CD4-positive, alpha-beta T cell treated with Interleukin-17A for 1 hour (primary cell): ENCODE measurements around the gene SLC8B1.

Source experiments
- DNase-seq: peaks from one replicate; pipeline ENCODE4 v3.0.0-alpha.2; 2020

The SLC8B1 gene

DNA sequence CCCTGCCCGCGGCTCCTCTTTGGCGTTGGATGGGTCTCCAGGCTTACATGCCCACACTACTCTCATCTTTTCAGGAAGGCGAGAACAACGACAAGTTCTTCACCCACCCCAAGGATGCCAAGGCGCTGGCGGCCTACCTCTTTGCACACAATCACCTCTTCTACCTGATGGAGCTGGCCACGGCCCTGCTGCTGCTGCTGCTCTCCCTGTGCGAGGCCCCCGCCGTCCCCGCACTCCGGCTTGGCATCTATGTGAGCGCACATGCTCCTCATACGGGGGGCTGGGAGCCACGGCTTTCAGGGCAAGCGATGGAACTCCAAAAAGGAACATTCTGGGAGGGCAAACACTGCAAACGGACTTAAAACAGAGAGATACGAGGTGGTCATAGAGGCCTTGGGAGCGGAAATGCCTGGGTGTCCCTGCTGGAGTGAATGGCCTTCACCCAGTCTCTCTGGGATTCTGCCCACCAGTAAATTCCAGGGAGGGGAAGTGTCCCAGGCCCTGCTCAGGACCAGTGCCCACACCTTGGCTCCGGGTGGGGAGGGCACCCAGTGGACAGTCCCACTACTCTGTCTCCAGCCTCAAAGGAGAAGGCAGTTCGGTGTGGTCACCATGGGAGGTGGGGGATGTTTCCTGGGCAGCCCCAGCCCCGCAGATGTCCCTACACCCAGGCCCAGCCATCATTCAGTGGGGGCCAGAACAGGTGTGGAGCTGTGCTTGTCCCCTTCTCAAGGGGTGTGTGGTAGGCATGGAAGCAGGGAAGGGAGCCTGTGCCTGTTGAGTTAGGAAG, 68.6 kb downstream of the SLC8B1 start:
- no peak for DNase-seq

DNA sequence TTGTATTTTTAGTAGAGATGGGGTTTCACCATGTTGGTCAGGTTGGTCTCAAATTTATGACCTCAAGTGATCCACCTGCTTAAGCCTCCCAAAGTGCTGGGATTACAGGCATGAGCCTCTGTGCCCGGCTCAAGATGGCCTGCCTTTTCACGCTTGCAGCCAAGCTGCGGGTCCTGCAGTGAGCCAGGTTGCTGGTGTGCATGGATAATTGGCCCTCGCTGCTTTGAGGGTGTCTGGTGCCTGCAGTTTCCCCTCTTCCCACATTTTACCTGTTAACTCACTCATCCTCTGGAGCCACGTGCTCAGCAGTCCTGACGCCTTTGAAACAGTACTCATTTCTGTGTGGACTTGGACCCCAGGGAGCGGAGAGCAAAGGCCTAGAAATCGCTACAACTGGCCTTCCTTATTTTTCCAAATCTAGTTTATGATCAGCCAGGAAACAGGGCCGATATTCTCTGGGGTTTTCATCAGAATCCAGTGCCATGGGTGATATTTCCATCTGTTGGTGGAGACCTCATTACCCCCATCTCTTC, 71.4 kb downstream of the SLC8B1 start:
- DNase-seq = no peak

DNA sequence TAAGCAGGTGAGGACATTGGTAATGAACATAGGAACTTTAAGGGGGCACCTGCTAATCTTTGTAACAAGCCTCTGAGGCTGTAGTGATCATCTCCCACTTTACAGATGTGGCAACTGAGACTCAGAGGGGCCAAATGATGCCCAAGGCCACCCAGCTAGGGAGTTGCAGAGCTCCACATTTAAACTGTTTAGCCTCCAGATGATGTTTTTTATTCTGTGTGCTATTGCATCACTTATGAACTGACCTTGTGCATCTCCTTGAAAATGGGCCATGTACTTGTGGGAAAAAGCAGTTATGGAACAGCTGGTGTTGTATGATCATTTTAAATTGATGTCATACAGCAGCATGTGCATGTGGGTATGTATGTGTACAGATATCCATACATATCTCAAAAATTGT, 72.2 kb downstream of the SLC8B1 start:
- no peak for DNase-seq

DNA sequence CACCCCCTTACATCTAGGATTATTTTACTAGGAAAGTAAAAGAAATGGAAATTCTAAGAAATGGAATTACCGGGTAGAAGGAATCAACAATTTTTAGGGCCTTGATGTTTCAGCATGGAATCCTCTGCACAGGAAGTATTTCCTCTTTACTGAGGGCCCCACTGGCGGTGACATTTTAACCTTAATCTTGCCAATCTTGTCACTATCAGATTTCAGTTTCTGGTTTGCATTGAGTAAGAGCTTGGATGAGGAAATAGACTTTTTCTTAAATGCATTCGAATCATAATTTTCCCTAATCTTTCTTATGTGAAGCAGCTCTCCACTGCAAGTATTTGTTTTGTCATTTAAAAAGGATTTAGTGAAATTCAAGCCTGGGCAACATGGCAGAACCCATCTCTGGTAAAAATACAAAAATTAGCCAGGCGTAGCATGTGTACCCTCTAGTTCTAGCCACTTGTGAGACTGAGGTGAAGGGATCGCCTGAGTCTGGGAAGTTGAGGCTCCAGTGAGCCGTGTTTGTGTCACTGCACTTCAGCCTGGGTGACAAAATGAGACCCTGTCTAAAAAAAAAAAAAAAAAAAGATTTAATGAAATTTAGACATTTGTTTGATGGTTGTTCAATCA, 73.0 kb downstream of the SLC8B1 start:
- DNase-seq = peak; percentile 23

DNA sequence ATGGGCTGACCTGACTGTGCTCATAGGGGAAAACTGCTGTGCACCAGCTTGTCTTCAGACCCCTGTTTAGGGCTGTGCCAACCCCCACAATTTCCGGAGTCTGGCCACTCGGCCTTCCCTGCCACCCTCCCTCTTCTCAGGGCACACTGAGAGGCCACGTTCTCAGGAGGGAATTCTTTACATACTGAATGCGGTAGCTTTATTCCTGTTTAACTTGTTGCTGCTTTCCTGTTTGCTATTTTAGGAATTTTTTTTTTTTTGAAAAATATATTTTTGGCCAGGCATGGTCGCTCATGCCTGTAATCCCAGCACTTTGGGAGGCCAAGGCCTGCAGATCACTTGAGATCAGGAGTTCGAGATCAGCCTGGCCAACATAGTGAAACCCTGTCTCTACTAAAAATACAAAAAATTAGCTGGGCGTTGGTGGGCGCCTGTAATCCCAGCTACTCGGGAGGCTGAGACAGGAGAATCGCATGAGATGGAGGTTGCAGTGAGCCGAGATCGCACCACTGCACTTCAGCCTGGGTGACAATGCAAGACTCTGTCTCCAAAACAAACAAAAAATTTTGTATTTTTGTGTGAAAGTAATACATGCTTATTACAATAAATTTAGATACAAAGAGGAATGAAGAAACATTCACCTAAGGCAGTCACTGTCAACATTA, 74.1 kb downstream of the SLC8B1 start:
- DNase-seq = no peak

DNA sequence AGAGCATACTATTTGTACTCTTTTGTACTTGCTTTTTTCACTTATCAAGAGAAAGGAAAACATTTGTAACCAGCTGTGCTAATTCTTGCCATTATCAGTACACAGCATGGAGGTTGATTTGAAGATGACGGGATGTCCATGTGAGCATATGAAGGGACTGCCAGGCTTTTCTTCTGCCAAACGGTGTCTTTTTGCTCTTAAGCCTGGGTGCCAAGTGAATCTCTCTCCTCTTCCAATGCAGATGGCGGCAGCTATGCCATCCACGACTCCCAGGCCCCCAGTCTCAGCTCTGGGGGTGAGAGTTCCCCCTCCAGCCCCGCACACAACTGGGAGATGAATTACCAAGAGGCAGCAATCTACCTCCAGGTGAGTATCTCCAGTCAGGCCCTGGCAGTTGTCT, 74.8 kb downstream of the SLC8B1 start:
- no peak for DNase-seq

DNA sequence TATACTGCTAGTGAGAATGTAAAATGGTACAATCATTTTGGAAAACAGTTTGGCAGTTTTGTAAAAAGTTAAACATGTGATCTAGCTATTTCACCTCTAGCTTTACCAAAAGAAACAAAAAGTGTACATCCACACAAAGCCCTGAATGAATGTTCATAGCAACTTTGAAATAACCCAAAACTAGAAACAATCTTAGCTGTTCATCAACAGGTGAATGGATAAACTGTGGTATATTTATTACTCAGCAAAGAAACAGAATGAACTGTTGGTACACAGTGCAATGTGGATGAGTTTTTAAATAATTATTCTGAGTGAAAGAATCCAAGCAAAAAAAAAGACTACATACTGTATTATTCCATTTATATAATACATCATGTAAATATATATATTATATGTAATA, 77.3 kb downstream of the SLC8B1 start:
- no peak for DNase-seq

DNA sequence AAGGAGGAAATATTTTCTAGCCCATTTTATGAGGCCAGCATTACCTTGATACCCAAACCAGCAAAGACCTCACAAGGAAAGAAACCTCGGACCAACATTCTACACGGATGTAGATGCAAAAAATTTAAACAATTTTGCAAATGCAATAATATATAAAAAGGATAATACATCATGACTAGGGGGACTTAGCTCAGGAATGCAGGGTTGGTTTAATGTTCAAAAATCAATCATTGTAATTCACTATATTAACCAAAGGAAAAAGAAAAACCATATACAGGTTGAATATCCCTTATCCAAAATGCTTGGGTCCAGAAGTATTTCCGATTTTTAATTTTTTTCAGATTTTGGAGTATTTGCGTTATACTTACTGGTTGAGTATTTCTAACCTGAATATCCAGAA, 80.6 kb downstream of the SLC8B1 start:
- no peak for DNase-seq

DNA sequence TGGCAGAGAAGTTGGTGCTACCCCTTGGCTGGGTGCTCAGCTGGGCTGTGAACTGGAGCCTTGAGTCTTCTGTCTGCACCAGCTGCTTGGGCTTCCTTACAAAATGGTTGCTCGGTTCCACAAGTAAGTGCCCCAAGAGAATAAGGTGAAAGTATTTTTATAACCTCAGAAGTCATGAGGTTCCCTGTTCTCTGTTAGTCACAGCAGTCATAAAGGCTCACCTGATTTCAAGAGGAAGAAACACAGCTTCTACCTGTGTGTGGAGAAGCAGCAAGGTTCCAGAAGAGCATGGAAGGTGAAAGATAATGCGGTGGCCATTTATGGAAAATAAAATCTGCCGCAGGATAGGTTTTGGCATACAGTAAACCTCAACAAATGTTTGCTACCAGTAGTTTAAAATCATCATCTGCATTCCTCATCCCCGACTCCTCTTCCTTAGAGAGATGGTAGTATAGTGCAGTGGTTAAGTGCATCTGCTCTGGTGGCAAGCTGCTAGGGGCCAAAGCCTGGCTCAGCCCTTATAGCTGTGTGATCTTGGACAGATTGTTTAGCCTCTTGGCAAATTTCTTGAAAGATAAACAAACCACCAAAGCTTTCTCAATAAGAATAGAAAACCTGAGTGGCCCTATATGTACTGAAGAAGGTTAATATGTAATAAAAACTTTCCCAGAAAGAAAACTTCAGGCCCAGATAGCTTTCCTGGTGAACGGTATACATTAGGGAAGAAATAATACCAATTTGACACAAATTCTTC, 81.2 kb downstream of the SLC8B1 start:
- DNase-seq = no peak

DNA sequence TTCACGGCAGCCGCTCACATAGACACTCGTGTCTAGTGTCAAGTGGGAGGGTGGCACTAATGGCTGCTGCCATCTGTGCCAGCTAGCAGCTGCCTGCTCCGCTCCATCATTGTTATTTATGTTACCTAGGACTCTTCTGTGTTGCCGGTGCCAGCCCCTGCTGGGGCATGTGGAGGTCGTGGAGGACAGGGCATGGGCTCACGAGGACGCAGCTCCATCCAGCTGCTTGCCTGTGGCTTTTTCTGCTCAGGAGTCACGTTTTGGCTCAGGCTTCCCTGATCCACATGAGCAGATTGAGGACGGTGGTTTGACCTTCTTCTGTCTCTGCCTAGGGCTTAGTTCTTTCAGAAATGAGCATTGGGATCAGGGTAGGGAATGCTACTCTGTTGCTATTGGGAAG, 82.4 kb downstream of the SLC8B1 start:
- no peak for DNase-seq

DNA sequence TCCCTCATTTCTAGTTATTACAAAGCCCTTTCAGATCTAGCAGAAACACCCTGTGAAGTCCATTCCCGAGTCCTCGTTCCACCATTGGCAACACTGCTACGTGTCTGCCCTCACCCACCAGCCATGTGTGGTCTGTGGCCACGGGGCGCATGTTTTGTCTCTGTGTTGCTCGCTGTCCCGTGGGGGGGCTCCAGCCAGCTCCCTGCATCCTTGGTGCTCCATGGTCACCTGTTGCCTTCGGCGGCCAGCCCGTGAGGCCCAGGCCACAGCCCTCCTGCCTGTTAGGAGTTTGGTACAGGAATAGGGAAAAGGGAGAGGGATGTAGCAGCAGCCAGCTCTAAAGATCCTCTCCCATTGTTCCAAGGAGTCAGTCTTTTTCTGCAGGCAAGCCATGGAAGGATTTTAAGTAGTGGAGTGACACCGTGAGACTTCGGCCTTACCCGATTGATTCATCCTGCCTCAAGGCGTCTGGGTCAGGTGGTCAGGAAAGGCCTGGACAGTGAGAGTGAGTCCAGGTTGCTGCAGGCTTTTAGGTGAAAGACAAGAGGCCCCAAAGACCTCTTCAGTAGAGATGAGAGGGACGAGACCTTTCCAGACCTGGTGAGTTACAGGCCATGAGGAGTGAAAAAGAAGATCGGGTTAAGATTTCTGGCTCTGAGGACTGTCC, 83.4 kb downstream of the SLC8B1 start:
- DNase-seq = no peak

DNA sequence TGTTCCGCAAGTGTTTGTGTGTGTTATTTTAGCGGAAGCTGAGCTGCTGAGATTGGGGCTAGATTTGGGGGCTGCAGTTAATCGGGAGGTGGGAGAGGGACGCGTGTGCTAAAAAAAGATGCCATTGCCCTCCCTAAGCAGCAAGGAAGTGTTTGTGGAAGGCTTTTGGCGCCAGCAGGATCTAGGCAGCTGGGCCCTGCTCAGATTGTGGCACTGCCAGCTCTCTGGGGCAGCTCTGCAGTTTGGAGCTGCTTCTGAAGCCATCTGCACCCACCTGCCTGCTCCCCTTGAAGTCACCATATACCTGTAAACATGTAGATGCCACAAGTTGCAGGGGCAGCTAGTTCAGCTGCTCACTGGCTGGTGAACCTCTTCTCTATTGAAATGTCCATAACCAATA, 84.9 kb downstream of the SLC8B1 start:
- no peak for DNase-seq

DNA sequence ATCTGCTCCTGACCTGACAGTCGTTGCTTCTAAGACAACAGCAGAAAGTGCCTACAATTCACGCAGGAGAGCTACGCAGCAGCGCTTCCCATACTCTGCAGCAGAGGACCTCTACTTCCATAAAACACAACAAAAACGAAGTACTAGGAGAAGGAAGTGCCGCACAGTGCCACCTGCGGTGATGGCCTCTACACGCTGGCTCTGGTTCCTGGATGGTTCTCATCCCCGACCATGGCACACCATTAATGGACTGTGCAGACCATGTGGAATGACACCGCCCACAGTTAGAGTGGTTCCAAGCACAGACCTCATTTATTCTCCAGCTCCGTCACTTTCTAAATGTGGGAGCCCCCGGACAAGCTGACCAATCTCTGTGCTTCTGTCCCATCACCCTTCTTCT, 85.4 kb downstream of the SLC8B1 start:
- DNase-seq = no peak

DNA sequence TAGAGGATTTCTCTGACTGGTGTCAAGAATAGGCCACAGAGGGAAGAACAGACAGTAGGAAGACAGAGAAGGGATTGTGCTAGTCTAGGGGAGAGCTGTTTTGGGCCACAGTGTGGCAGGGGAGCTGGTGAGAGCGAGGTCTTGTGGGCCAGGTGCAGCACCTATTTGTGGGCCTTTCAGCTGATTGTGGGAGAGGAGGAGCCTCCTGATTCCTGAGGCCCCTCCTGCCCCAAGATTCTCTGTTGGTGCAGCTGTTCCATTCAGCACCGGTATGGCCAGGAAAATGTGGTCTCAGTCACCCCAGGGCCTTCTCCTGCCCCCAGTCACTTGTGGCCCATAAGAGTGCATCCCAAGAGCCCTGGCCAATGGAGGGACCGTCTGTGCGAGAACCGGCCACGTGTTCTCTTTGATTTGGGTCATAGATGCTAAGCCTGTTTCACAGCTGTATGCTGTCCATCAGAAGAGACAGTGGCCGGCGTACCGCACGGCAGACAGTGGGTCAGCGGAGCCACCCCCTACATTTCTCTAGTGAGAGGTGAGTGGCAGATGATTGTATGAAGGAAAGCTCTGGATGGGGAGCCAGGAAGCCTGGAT, 86.0 kb downstream of the SLC8B1 start:
- DNase-seq = no peak
